Measurements from ENCODE around the gene CSGALNACT2.
A peak's percentile ranks its signal among the peaks of the same experiment; 100 is the strongest.

Gene CSGALNACT2

GRCh38 chr10:43223056-43223455 is 84.8 kb downstream of the CSGALNACT2 start:
- no peaks in the 10 kb centered on the region for H3K4me1 ChIP-seq (ENCODE audit: control insufficient read depth, insufficient read depth, low read length)
- H3K27me3 ChIP-seq (ENCODE audit: control insufficient read depth, insufficient read depth, low read length), result peaks cover 2% of the 10 kb centered on the region
- H3K9ac ChIP-seq (ENCODE audit: low read length), result no peak overlapping the region
- no peak overlapping the region for H3K4me3 ChIP-seq (ENCODE audit: low read length)
- H3K36me3 ChIP-seq (ENCODE audit: control insufficient read depth, insufficient read depth, low read length), result no peaks in the 10 kb centered on the region
- H3K27ac ChIP-seq (ENCODE audit: low read depth, low read length), result no peak overlapping the region

DNA sequence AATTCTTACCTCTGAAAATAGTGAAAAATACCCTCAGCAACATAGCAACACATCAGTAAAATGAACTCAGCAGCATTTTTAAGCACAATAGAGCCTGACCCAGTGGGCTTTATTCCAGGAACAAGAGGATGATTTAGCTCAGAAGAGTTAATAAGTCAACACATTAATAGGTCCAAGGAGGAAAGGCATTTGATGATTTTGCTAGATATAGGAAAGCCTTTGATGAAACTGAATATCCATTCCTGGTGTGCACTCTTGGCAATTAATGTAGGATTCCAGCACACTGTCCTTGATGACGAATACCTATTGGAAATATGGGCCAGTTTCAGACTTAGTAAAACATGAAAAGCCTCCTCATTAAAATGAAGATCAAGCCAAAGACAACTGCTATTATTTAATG is 86.1 kb downstream of the CSGALNACT2 start:
- H3K27ac ChIP-seq (ENCODE audit: low read depth, low read length), result no peak overlapping the region
- no peaks in the 10 kb centered on the region for H3K4me1 ChIP-seq (ENCODE audit: control insufficient read depth, insufficient read depth, low read length)
- H3K27me3 ChIP-seq (ENCODE audit: control insufficient read depth, insufficient read depth, low read length), result peaks cover 14% of the 10 kb centered on the region

DNA sequence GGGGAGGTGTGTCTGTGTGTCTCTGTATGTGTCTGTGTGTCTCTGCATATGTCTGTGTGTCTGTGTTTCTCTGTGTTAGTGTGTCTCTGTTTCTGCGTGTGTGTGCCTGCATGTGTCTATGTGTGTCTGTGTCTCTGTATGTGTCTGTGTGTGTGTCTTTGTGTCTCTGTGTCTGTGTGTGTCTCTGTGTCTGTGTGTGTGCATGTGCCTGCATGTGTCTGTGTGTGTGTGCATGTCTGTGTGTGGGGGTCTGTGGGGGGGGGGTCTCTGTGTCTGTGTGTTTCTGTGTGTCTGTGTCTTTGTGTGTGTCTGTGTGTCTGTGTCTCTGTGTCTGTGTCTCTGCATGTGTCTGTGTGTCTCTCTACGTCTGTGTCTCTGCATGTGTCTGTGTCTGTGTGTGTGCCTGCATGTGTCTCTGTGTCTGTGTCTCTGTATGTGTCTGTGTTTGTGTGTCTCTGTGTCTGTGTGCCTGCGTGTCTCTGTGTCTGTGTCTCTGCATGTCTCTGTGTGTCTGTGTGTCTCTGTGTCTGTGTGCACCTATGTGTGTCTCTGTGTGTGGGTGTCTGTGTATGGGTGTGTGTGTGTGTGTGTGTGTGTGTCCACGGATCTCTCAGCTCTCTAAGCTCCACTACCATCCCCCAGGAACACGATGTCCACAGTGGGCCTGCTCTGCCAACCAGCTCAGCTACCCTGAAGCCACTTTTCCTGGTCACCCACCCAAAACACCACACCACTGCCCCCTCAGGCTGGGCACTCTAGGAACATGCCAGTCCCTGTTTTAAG is 87.0 kb downstream of the CSGALNACT2 start:
- Histone ChIP-seq H3K4me1 (ENCODE audit: control insufficient read depth, insufficient read depth, low read length) (no peaks in the 10 kb centered on the region), H3K27ac (ENCODE audit: low read depth, low read length) (no peak overlapping the region), H3K27me3 (ENCODE audit: control insufficient read depth, insufficient read depth, low read length) (peaks cover 18% of the 10 kb centered on the region), H3K36me3 (ENCODE audit: control insufficient read depth, insufficient read depth, low read length) (no peaks in the 10 kb centered on the region), H3K4me3 (ENCODE audit: low read length) (no peak overlapping the region), H3K9ac (ENCODE audit: low read length) (no peak overlapping the region)

More for the DNA sequence above, 86.1 kb downstream of the CSGALNACT2 start:
- H3K4me3 ChIP-seq (ENCODE audit: low read length), result no peak overlapping the region
- H3K9ac ChIP-seq (ENCODE audit: low read length), result no peak overlapping the region
- H3K36me3 ChIP-seq (ENCODE audit: control insufficient read depth, insufficient read depth, low read length), result no peaks in the 10 kb centered on the region

DNA sequence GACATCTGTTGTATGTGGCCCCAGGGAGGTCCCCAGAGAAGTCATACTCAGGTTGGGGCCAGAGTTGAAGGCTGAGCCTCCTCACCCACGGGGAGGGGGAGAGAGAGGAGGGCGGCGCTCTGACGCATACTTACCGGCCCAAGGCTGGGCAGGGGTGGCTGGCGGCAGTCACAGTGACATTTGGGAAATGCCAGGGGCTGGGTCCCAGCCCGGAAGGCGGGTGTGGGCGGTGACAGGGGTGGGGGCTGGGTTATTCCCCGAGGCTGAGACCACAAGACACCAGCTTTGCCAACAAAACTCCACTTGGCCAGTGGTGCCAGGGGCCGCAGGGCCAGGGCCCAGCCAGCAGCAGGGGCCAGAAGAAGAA is 87.5 kb downstream of the CSGALNACT2 start:
- Histone ChIP-seq H3K27me3 (ENCODE audit: control insufficient read depth, insufficient read depth, low read length) (peaks cover 24% of the 10 kb centered on the region), H3K4me3 (ENCODE audit: low read length) (no peak overlapping the region), H3K4me1 (ENCODE audit: control insufficient read depth, insufficient read depth, low read length) (no peaks in the 10 kb centered on the region), H3K9ac (ENCODE audit: low read length) (no peak overlapping the region), H3K36me3 (ENCODE audit: control insufficient read depth, insufficient read depth, low read length) (no peaks in the 10 kb centered on the region), H3K27ac (ENCODE audit: low read depth, low read length) (no peak overlapping the region)

DNA sequence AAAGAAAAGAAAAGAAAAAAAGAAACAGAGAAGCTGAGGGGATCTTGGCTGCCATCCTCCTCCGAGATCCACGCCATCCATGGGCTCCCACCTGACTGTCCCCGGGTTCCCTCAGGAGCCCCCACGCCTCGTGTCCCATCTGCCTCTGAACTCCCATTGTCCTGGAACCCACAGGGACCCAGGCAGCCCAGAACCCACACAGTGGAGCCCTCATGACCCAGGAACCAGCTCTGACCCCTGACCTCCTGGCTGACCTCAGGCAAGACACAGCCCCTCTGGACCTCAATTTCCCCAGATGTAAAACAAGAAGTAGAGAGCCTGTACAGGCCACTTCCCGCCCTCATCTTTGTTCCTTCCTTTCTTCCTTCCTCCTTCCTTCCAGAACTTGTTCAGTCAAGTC is 88.2 kb downstream of the CSGALNACT2 start:
- no peak overlapping the region for H3K4me3 ChIP-seq (ENCODE audit: low read length)
- peaks cover 24% of the 10 kb centered on the region for H3K27me3 ChIP-seq (ENCODE audit: control insufficient read depth, insufficient read depth, low read length)
- H3K4me1 ChIP-seq (ENCODE audit: control insufficient read depth, insufficient read depth, low read length), result no peaks in the 10 kb centered on the region

GRCh38 chr10:43226851-43227845 is 88.9 kb downstream of the CSGALNACT2 start:
- no peak overlapping the region for H3K4me3 ChIP-seq (ENCODE audit: low read length)
- no peaks in the 10 kb centered on the region for H3K36me3 ChIP-seq (ENCODE audit: control insufficient read depth, insufficient read depth, low read length)
- peaks cover 24% of the 10 kb centered on the region for H3K27me3 ChIP-seq (ENCODE audit: control insufficient read depth, insufficient read depth, low read length)

More for the DNA sequence above, 88.2 kb downstream of the CSGALNACT2 start:
- no peaks in the 10 kb centered on the region for H3K36me3 ChIP-seq (ENCODE audit: control insufficient read depth, insufficient read depth, low read length)
- no peak overlapping the region for H3K9ac ChIP-seq (ENCODE audit: low read length)
- no peak overlapping the region for H3K27ac ChIP-seq (ENCODE audit: low read depth, low read length)

DNA sequence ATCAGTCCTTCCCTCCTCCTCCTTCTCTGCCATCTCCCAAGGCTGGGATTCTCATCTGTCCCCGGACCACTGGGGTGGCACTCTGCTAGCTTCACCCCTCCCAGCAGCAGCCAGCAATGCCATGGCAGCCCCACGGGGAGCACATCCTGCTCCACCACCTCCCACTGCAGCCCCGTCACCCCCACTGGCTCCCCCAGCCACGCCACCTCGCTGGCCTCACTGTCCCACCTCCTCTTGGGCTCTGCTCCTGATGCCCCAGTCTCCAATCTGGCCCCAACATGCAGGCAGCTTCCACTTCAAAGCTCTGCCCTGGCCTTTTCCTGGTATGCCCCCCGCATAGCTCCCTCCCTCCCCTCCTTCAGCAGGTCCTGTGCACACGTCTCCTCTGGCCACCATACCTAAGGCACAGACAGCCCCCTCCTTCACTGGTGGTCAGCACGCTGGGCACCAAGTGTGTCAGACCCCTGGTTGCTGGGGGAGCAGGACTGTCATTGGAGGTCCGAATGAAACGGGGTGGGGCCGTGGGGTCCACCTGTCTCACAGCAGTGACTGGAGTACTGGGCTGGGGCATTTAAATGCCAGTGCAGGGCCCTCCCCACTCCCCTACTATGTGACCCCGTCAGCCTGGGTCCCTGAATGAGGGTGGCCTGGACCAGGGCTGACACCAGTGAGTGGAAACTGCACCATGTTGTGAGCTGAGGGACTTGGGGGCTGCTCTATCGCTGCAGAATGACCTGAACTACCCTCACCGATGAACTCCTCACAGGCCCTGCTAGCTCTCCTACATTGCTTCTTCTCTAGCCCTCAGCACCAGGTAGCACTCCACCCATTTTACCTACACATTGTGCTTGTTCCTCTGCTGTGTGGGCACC is 89.9 kb downstream of the CSGALNACT2 start:
- Histone ChIP-seq H3K27ac (ENCODE audit: low read depth, low read length) (no peak overlapping the region), H3K9ac (ENCODE audit: low read length) (no peak overlapping the region), H3K27me3 (ENCODE audit: control insufficient read depth, insufficient read depth, low read length) (peaks cover 24% of the 10 kb centered on the region)

More at GRCh38 chr10:43226851-43227845, 88.9 kb downstream of the CSGALNACT2 start:
- no peak overlapping the region for H3K9ac ChIP-seq (ENCODE audit: low read length)
- H3K4me1 ChIP-seq (ENCODE audit: control insufficient read depth, insufficient read depth, low read length), result no peaks in the 10 kb centered on the region
- no peak overlapping the region for H3K27ac ChIP-seq (ENCODE audit: low read depth, low read length)

DNA sequence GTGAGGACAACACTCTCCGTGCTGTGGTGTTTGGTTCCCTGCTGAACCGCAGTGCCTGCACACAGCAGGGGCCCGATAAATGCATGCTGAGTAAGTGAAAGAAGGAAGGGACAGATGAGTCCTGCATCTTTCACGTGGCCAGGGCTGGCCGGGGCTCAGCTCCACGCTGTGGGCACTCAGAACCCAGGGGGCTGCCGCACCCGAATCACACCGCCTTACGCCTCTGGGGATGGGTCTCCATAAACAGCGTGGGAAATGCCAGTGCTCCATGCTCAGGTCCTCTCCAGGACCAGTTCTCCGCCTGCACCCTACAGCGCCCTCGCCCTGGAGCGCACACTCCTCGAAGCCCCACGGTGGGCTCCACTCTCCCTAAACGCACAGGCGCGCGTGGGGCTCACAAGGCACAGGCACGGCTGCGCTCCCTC is 90.5 kb downstream of the CSGALNACT2 start:
- Histone ChIP-seq H3K36me3 (ENCODE audit: control insufficient read depth, insufficient read depth, low read length) (no peaks in the 10 kb centered on the region), H3K9ac (ENCODE audit: low read length) (no peak overlapping the region), H3K27ac (ENCODE audit: low read depth, low read length) (no peak overlapping the region), H3K4me3 (ENCODE audit: low read length) (peak overlapping the region; percentile 32), H3K4me1 (ENCODE audit: control insufficient read depth, insufficient read depth, low read length) (no peaks in the 10 kb centered on the region), H3K27me3 (ENCODE audit: control insufficient read depth, insufficient read depth, low read length) (peaks cover 24% of the 10 kb centered on the region)

More for the DNA sequence above, 89.9 kb downstream of the CSGALNACT2 start:
- no peaks in the 10 kb centered on the region for H3K4me1 ChIP-seq (ENCODE audit: control insufficient read depth, insufficient read depth, low read length)
- H3K4me3 ChIP-seq (ENCODE audit: low read length), result no peak overlapping the region
- no peaks in the 10 kb centered on the region for H3K36me3 ChIP-seq (ENCODE audit: control insufficient read depth, insufficient read depth, low read length)

DNA sequence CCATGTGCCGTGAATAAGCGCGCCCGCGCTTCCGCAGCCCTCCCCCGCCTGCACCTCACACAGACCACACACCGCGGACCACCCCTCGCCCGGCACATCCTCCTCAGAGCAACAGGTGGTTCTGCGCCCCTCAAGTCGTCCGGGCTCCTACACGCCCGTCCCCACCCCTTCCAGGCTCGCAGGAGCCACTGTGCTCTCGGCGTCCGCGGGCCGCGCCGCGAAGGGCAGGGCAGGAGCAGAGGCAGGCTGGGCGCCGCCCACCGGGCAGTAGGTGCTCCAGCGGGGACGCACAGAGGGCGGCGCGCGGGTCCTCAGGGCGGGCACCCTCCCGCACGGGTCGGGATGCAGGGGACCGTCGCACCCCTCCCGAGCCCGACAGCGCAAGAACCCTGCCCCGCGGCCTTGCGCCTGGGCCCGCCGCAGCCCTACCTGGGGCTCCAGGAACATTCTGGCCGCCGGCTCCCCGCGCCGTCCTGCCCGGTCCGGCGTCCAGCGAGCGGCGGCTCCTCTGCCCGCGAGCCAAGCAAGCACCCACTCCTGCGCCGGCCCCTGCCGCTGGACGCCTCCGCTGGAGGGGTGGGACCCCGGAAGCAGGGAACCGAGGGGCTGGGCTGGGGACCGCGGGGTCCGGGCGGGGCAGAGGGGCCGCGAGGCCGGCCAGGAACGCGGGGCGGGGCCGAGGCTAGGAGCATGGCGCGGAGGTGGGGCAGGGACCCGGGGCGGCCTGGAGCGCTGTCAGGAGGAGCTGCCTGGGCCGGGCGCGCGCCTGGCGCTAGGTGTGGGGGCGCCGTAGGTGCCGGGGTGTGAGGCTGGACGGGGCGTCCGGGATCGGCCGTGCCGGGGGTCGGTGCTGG is 91.2 kb downstream of the CSGALNACT2 start:
- no peaks in the 10 kb centered on the region for H3K36me3 ChIP-seq (ENCODE audit: control insufficient read depth, insufficient read depth, low read length)
- no peak overlapping the region for H3K9ac ChIP-seq (ENCODE audit: low read length)
- no peaks in the 10 kb centered on the region for H3K4me1 ChIP-seq (ENCODE audit: control insufficient read depth, insufficient read depth, low read length)
- H3K4me3 ChIP-seq (ENCODE audit: low read length), result peak overlapping the region; percentile 32
- H3K27ac ChIP-seq (ENCODE audit: low read depth, low read length), result no peak overlapping the region
- peaks cover 24% of the 10 kb centered on the region for H3K27me3 ChIP-seq (ENCODE audit: control insufficient read depth, insufficient read depth, low read length)

- no peak overlapping the region for H3K4me3 ChIP-seq (ENCODE audit: low read length)
Measured at GRCh38 chr10:43230101-43230908, 92.1 kb downstream of the CSGALNACT2 start.

More at GRCh38 chr10:43230101-43230908, 92.1 kb downstream of the CSGALNACT2 start:
- H3K4me1 ChIP-seq (ENCODE audit: control insufficient read depth, insufficient read depth, low read length), result no peaks in the 10 kb centered on the region
- H3K36me3 ChIP-seq (ENCODE audit: control insufficient read depth, insufficient read depth, low read length), result no peaks in the 10 kb centered on the region
- H3K27me3 ChIP-seq (ENCODE audit: control insufficient read depth, insufficient read depth, low read length), result peaks cover 24% of the 10 kb centered on the region
- H3K27ac ChIP-seq (ENCODE audit: low read depth, low read length), result no peak overlapping the region
- no peak overlapping the region for H3K9ac ChIP-seq (ENCODE audit: low read length)
